ACC112 (cell line): Measurements from ENCODE around the gene GALNT1.

ENCODE experiments used
- H2AFZ ChIP-seq: fragments of 200-600 bp; sonication (generic); one replicate; pipeline ENCODE4 v1.6.0; 2017; ENCODE audit warnings: antibody characterized with exemption, low read length; ENCODE audit not compliant: unreplicated experiment
- H3K27ac ChIP-seq: fragments of 200-600 bp; sonication (generic); 2 replicates; pipeline ENCODE4 v1.5.1; 2014; ENCODE audit warnings: low read depth, mild to moderate bottlenecking, antibody characterized with exemption, low read length, moderate library complexity
- H3K27me3 ChIP-seq: fragments of 200-600 bp; sonication (generic); 2 replicates; pipeline ENCODE4 v1.6.1; 2014; ENCODE audit warnings: mild to moderate bottlenecking, antibody characterized with exemption, low read length, moderate library complexity, mixed read lengths; ENCODE audit not compliant: insufficient read depth
- H3K36me3 ChIP-seq: fragments of 200-600 bp; sonication (generic); 2 replicates; pipeline ENCODE4 v1.6.1; 2016; ENCODE audit warnings: mild to moderate bottlenecking, antibody characterized with exemption, low read length, moderate library complexity, mixed read lengths; ENCODE audit not compliant: insufficient read depth
- H3K4me1 ChIP-seq: fragments of 200-600 bp; sonication (generic); one replicate; pipeline ENCODE4 v1.6.1; 2016; ENCODE audit warnings: low read length, mixed read lengths; ENCODE audit not compliant: insufficient read depth, unreplicated experiment, control insufficient read depth
- H3K4me3 ChIP-seq: fragments of 200-600 bp; sonication (generic); 2 replicates; pipeline ENCODE4 v1.5.1; 2014; ENCODE audit warnings: mild to moderate bottlenecking, low read depth, low read length
- H3K79me2 ChIP-seq: fragments of 200-600 bp; sonication (generic); one replicate; pipeline ENCODE4 v1.6.0; 2016; ENCODE audit warnings: low read length; ENCODE audit not compliant: control insufficient read depth, unreplicated experiment, insufficient read depth

The GALNT1 gene

DNA sequence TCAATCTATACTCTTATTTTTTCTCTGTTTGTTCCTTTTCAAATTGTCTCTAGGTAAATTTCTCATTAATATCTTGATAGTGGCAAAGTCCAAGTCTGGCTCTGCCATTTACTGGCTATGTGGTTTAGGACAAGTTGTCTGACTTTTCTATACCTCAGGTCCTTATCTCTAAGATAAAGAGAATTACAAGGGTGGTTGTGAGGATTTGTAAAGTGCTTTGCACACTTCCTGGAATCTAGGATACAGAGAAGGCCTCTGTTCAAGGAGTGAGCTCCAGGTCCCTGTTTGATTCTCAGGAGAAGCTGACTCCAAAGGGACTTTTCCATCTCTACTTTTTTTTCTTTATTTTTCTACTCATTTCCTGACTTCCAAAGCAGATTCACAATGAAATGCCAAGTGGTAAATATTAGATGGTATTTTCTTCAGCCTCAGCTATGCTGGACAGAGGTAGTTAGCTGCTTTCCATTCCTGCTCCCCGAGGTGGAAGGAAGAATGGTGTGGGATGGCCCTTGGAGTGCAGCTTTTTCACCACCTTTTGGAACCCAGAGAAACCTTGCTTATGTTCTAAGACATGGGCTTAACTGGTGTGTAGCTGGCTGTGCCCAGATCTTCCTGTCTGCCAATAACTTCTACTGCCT, 90.5 kb downstream of the GALNT1 start:
- peak overlapping the region; percentile 63 for H3K27ac ChIP-seq
- H3K36me3 ChIP-seq, result peaks cover 10% of the 10 kb centered on the region
- H3K79me2 ChIP-seq, result no peaks in the 10 kb centered on the region
- H3K27me3 ChIP-seq, result no peaks in the 10 kb centered on the region
- no peak overlapping the region for H2AFZ ChIP-seq
- peaks cover 16% of the 10 kb centered on the region for H3K4me1 ChIP-seq
- H3K4me3 ChIP-seq, result no peak overlapping the region

GRCh38 chr18:35672897-35673296, 91.4 kb downstream of the GALNT1 start:
- no peak overlapping the region for H2AFZ ChIP-seq
- H3K4me3 ChIP-seq, result no peak overlapping the region
- H3K27me3 ChIP-seq, result no peaks in the 10 kb centered on the region
- H3K36me3 ChIP-seq, result peaks cover 3% of the 10 kb centered on the region
- peaks cover 16% of the 10 kb centered on the region for H3K4me1 ChIP-seq
- no peaks in the 10 kb centered on the region for H3K79me2 ChIP-seq
- H3K27ac ChIP-seq, result peak overlapping the region; percentile 63

DNA sequence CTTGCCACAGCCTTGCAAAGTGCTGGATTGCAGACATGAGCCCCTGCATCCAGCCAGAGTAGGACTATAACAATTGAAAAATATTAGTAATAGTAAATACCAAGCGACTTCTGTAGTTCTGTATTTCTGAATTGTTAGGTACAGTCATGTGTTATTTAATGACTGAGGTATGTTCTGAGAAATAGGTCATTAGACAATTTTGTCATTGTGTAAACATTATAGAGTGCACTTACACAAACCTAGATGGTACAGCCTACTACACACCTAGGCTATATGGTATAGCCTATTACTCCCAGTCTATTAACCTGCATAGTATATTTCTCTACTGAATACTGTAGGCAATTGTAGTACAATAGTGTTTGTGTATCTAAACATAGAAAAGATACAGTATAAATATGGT, 92.1 kb downstream of the GALNT1 start:
- H3K36me3 ChIP-seq, result peaks cover 8% of the 10 kb centered on the region; the same call in 1 of the 2 replicates

GRCh38 chr18:35680139-35680551, 98.6 kb downstream of the GALNT1 start:
- peaks cover 24% of the 10 kb centered on the region for H3K4me1 ChIP-seq
- no peaks in the 10 kb centered on the region for H3K79me2 ChIP-seq
- H3K36me3 ChIP-seq, result peaks cover 20% of the 10 kb centered on the region
- H3K27ac ChIP-seq, result no peak overlapping the region
- H3K4me3 ChIP-seq, result no peak overlapping the region
- no peaks in the 10 kb centered on the region for H3K27me3 ChIP-seq
- H2AFZ ChIP-seq, result no peak overlapping the region

More for the DNA sequence above, 92.1 kb downstream of the GALNT1 start:
- H3K27ac ChIP-seq, result no peak overlapping the region
- H3K4me1 ChIP-seq, result peaks cover 16% of the 10 kb centered on the region
- H2AFZ ChIP-seq, result no peak overlapping the region
- no peaks in the 10 kb centered on the region for H3K27me3 ChIP-seq
- H3K79me2 ChIP-seq, result no peaks in the 10 kb centered on the region
- no peak overlapping the region for H3K4me3 ChIP-seq

DNA sequence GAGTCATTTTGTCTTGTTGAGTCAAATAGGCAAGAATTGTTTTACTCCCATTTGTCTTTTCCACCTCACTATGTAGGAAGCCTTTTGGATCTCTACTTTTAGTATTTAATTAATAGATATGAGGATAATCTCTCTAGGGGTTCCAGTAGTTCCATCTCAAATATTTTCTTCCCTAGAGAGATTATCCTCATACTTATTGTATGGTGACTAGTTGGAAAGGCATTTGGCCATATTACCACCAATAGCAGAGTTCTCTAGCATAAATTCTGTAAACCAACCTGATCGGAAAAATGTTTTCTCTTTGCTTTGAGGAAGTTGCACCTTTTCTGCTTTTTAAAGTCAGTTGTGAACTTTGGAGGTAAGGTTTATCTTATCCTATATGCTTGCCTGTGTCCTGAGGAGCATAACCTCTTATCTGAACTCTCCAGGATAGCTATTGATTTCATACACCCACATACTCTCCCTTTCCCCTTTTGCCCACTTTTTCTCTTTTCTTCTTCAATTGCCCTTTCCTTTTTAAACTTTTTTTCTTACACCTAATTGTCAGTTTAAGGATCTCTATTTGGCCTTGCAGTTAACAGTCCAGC, 100.8 kb downstream of the GALNT1 start:
- Histone ChIP-seq H3K36me3 (peaks cover 20% of the 10 kb centered on the region), H3K4me3 (no peak overlapping the region), H3K4me1 (peaks cover 24% of the 10 kb centered on the region), H3K79me2 (no peaks in the 10 kb centered on the region), H3K27ac (no peak overlapping the region), H2AFZ (no peak overlapping the region), H3K27me3 (no peaks in the 10 kb centered on the region)

- no peak overlapping the region for H3K4me3 ChIP-seq
- H3K4me1 ChIP-seq, result peaks cover 24% of the 10 kb centered on the region
- no peak overlapping the region for H3K27ac ChIP-seq
- H3K27me3 ChIP-seq, result no peaks in the 10 kb centered on the region
- no peak overlapping the region for H2AFZ ChIP-seq
- H3K36me3 ChIP-seq, result peaks cover 18% of the 10 kb centered on the region; the same call in 1 of the 2 replicates
- no peaks in the 10 kb centered on the region for H3K79me2 ChIP-seq
Measured at GRCh38 chr18:35683021-35683420, 101.5 kb downstream of the GALNT1 start.

DNA sequence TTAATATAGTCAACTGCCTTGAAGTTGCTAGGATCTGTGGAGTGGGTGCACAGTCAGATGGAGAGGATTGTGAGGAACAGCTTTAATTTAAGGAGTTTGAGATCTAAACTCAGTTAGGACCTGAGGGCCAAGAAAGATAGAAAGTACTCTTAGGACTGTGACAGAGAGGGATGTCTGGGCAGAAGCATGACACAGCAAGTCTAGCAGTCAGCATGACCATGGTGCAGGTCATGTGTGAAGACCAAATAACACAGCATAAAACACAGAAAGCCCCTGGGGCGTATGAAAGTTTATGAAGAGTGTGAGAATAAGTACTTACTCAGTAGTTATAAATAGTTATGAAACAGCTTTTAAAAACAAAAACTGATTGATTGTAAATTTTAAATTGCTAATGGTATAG, 107.2 kb downstream of the GALNT1 start:
- Histone ChIP-seq H3K36me3 (peaks cover 17% of the 10 kb centered on the region), H2AFZ (no peak overlapping the region), H3K79me2 (no peaks in the 10 kb centered on the region), H3K27me3 (no peaks in the 10 kb centered on the region), H3K4me3 (no peak overlapping the region), H3K27ac (no peak overlapping the region), H3K4me1 (no peaks in the 10 kb centered on the region)

DNA sequence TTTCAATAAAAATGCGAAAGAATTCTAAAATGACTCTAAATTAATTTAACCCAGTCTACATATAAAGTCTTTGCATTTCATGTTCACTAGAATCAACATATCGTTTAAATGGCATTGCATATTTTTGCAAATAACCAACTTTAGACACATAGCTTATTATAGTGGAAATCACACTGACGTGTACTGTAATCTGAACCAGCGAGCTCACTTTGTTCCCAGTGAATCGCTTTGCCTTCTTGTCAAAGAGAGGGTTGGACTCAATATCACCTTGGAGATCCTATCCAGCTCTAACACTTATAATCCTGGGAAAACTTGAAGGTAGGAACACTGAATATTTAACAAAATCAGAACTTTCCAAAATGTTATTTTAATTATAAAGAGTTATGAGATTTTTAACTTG, 108.2 kb downstream of the GALNT1 start:
- Histone ChIP-seq H3K36me3 (peaks cover 17% of the 10 kb centered on the region), H2AFZ (no peak overlapping the region), H3K4me3 (no peak overlapping the region), H3K79me2 (no peaks in the 10 kb centered on the region), H3K27ac (no peak overlapping the region), H3K4me1 (no peaks in the 10 kb centered on the region), H3K27me3 (no peaks in the 10 kb centered on the region)

DNA sequence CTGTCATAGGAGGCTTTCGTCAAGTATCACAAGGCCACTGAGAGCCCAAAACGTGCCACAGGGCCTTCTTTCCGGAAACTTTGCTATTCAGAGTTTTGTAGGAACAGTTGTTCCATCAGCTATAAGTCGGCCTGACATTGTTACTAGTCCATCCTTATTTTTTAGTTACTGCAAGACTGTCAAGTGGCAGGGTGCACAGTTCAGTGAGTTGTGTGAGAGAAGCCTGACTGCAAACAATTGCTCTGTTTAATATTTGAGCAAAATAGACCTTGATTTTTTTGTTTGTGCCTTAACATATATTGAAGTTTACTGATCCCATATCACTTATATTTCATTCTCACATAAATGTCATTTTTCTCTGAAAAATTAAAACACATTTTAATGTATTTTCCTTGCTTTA, 110.1 kb downstream of the GALNT1 start:
- peaks cover 17% of the 10 kb centered on the region for H3K36me3 ChIP-seq
- no peak overlapping the region for H3K27ac ChIP-seq
- no peaks in the 10 kb centered on the region for H3K79me2 ChIP-seq
- H3K27me3 ChIP-seq, result no peaks in the 10 kb centered on the region
- H3K4me1 ChIP-seq, result no peaks in the 10 kb centered on the region
- no peak overlapping the region for H2AFZ ChIP-seq
- no peak overlapping the region for H3K4me3 ChIP-seq

- Histone ChIP-seq H3K27ac (no peak overlapping the region), H2AFZ (no peak overlapping the region), H3K79me2 (no peaks in the 10 kb centered on the region), H3K4me3 (no peak overlapping the region), H3K27me3 (no peaks in the 10 kb centered on the region), H3K36me3 (peaks cover 17% of the 10 kb centered on the region), H3K4me1 (no peaks in the 10 kb centered on the region)
Measured at GRCh38 chr18:35692866-35693265, 111.3 kb downstream of the GALNT1 start.

GRCh38 chr18:35693829-35694228, 112.3 kb downstream of the GALNT1 start:
- Histone ChIP-seq H3K4me3 (no peak overlapping the region), H3K27me3 (no peaks in the 10 kb centered on the region), H3K4me1 (no peaks in the 10 kb centered on the region)

More at GRCh38 chr18:35693829-35694228, 112.3 kb downstream of the GALNT1 start:
- Histone ChIP-seq H3K79me2 (no peaks in the 10 kb centered on the region), H2AFZ (no peak overlapping the region), H3K27ac (no peak overlapping the region), H3K36me3 (peaks cover 17% of the 10 kb centered on the region)
